Testis (tissue), 2 donors: Measurements from ENCODE around the gene TRPM2.

ENCODE experiments used
- CTCF ChIP-seq, 3 experiments: fragments of 450-650 bp in 2 of 3; fragments of 200-600 bp in 1 of 3; sonication (generic) in 1 of 3; IDR thresholded peaks; one replicate each; pipeline ENCODE4 v1.5.1; 2016 to 2019; ENCODE audit warnings: antibody characterized with exemption in 3 of 3, mild to moderate bottlenecking in 2 of 3, moderate library complexity in 1 of 3
- POLR2A ChIP-seq: fragments of 450-650 bp; IDR thresholded peaks from one replicate; pipeline ENCODE4 v1.6.1; 2017; ENCODE audit warnings: antibody characterized with exemption, mild to moderate bottlenecking, moderate library complexity

- TF ChIP-seq CTCF (IDR thresholded peaks at IDR 0.05) (no peak), POLR2A (no peak)
Observed at GRCh38 chr21:44454747-44455523, 101.5 kb downstream of the TRPM2 start, which contains the start of gene LRRC3.
